H1 (cell line): ENCODE data around the gene CELF4. TPM values are rescaled to one million over a fixed set of nuclear protein-coding genes. Genes with fewer than 3 reads are reported as not detected.

Source experiments
- EZH2 ChIP-seq: fragments of 200-600 bp; sonication (generic); IDR thresholded peaks from 2 replicates; pipeline ENCODE4 v1.7.1; 2012; ENCODE audit warnings: low read depth, mild to moderate bottlenecking, moderate library complexity, low read length, inconsistent platforms; ENCODE audit not compliant: severe bottlenecking
- RAD21 ChIP-seq, 2 experiments: IDR thresholded peaks in 1 of 2; conservative IDR thresholded peaks in 1 of 2; 2 replicates each; pipeline ENCODE4 v1.6.1; 2011; ENCODE audit warnings: low read depth in 2 of 2, low read length in 2 of 2, improper control_type of control experiment in 1 of 2, inconsistent platforms in 1 of 2, mild to moderate bottlenecking in 1 of 2, moderate library complexity in 1 of 2
- polyA plus RNA-seq, 7 experiments: library from polyadenylated mRNA; depleted of rRNA in 3 of 7; stranded (reverse) in 5 of 7; unstranded in 2 of 7; fragments of >200 nt in 5 of 7; fragments of 200-250 nt in 2 of 7; gene quantifications; 1 replicate in 5 of 7; 2 replicates in 1 of 7; 4 replicates in 1 of 7; pipeline versions ENCODE4 v1.2.1 to v1.2.3, GENCODE V29; 2011 to 2013; ENCODE audit warnings: missing spikeins in 2 of 7, mixed read lengths in 2 of 7
- total RNA-seq: library from RNA; stranded (reverse); fragmentation: NEBNext Ultra II Directional; extraction: Animal tissue kit (Norgen Biotek cat#: 25700); gene quantifications from 2 replicates; pipeline ENCODE4 v1.2.1, GENCODE V29; 2021

The CELF4 gene
- total and polyA plus RNA-seq, 2 of the 8 experiments (the other 6 are each of a cell fraction or from before 2014, with no cell fraction given) = 1.6 to 3.4 TPM

DNA sequence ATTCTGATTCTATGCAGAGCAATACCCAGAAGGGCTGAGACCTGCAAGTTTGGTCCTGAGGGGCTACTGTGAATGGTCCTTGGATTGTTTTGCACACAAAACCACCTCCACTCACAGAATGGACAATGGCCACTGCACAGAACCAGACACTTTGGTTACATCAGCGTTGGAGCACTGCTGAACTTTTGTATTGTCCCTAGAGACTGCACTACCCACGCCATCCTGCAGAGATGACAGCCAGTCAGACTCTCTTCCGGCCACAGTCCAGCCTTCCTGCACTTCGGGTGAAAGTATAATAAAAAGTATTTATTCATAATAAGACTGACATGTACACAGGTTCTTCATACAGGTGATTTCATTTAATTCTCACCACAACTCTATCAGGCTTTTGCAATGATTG, 35.7 kb downstream of the CELF4 start (continued):
- TF ChIP-seq RAD21 (IDR thresholded peaks at IDR 0.05 in 1 of 2, conservative IDR thresholded peaks at IDR 0.05 in 1 of 2; ENCODE audit: low read depth in 2 of 2, low read length in 2 of 2) (no peak), EZH2 (no peak)
